KBM-7 (cell line): ENCODE results near the gene PSMD11.
A peak's percentile ranks its signal among the peaks of the same experiment; 100 is the strongest.

Experiments
- DNase-seq: peaks from one replicate; pipeline ENCODE4 v3.0.0-alpha.2; 2015
- in situ Hi-C: fragments of 300-500 bp; cut with MboI; formaldehyde crosslinking; loops from 2 replicates; pipeline ENCODE4 v1.14.3; 2020; ENCODE audit warnings: low sequenced_read_pairs, low pct_unique_long_range_greater_than_20kb, mixed read lengths

PSMD11 gene

DNA sequence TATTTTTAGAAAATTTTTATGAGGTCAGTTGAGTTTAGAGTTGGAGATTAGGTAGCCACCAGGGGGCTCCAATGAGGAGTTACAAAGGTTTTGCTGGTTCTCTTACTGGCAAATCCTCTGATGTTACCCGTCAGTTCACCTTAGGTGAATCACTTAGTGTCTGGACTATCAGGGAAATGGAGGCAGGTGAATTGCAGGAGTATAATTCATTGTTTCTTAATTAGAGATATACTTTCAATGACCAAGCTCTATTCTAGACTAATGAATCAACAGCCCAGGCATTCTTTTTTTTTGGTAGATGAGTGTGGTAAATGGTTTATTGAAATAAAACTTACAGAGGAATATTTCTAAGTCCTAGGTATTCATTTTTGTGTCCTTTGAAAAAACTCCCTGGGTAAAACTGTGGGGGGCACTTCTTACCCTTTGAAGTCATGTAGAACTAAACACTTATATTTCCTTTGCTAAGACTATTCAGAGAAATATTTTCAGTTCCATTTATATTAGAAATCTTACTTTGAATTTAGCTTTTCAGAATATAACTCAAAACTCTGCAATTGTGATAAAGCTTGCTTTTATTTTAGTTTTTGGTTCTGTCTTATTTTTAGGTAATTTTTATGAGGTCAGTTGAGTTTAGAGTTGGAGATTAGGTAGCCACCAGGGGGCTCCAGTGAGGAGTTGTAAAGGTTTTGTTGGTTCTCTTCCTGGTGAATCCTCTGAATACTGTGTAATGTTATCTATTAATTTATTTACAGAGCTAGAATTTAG, 17.7 kb downstream of the PSMD11 start:
- DNase-seq, result peak; percentile 82
- in situ Hi-C loops, result no loop called here

- DNase-seq, result no peak
- in situ Hi-C loops, result no loop called here
Measured at GRCh38 chr17:32463304-32463703, 19.0 kb downstream of the PSMD11 start.

- no peak for DNase-seq
- in situ Hi-C loops, result no loop called here
Measured at GRCh38 chr17:32464374-32464773, 20.1 kb downstream of the PSMD11 start.

DNA sequence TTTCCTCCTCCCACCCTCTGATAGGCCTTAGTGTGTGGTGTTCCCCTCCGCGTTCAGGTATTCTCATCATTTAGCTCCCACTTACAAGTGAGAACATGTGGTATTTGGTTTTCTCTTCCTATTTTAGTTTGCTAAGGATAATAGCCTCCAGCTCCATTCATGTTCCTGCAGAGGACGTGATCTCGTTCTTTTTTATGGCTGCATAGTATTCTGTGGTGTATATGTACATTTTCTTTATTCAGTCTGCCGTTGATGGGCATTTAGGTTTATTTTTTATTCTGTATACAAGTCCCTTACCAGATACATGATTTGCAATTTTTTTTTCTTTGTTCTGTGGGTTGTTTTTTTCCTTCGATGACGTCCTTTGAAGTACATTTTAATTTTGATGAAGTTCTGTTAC, 23.6 kb downstream of the PSMD11 start:
- no peak for DNase-seq
- in situ Hi-C loops, result no loop called here

- in situ Hi-C loops, result no loop called here
- no peak for DNase-seq
Measured at GRCh38 chr17:32470405-32471167, 26.3 kb downstream of the PSMD11 start.

GRCh38 chr17:32471652-32472051, 27.3 kb downstream of the PSMD11 start:
- in situ Hi-C loops, result no loop called here
- no peak for DNase-seq

- in situ Hi-C loops, result loop anchor here (25.0 kb wide), 1 partner anchor 287 kb away; no protein-coding TSS in a partner anchor
- no peak for DNase-seq
Measured at GRCh38 chr17:32475258-32475657, 30.9 kb downstream of the PSMD11 start.

DNA sequence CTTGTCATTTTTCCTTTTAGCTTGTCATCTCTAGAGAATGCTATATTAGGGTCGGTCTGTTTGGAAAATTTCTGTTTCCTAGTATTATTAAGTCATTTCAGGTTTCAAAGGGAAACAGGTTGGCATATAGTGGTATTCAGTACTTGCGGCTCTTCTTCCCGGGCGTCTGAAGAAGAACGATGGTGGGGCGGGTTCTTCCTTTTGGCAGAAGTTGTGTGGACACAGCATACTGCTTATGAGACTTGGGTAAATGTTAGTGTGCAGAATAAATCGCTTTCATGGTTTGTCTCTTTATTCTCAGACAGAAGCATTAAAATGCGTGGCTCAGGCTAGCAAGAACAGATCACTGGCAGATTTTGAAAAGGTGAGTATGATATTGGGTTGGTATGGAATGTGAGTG, 32.9 kb downstream of the PSMD11 start:
- in situ Hi-C loops, result loop anchor here (25.0 kb wide), 1 partner anchor 285 kb away; no protein-coding TSS in a partner anchor
- DNase-seq, result no peak

DNA sequence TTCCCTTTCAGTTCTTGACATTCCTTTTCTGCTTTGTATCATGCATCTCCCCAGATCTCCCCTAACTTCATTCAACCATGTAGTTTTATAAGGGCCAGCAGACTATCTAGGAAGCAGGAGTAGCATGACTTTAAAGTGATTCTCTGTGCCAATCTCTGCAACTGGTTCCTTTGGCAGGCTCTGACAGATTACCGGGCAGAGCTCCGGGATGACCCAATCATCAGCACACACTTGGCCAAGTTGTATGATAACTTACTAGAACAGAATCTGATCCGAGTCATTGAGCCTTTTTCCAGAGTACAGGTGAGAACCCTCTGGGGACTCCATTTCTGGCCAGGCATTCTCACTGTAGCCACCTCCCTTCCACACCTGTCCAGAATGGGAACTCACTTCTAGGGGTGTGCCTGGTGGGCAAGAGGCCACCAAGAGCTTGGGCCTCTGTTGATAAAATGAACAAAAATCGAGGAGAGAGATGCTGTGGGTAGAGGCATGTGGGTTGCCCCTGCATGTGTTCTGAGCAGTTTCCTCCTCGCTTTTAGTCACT, 34.8 kb downstream of the PSMD11 start:
- in situ Hi-C loops, result loop anchor here (25.0 kb wide), 1 partner anchor 283 kb away; no protein-coding TSS in a partner anchor
- DNase-seq, result no peak

DNA sequence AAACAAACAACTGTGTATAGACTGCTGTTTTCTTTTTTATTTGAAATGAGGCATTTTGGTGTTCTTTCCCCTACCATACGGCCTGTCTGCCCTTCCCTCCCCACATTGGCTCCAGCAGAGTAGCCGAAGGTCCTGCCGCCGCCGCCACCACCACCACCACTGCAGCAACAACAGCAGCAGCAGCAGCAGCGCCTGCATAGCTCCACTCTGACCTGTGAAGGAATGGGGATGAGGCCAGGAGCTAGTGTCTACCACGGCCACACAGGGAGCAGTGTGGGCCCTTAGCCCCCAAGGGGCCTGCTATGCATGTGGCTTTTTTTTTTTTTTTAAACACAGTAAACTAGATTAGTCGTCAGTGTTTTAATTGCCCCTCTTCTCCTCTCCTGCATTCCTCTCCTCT, 36.9 kb downstream of the PSMD11 start:
- no peak for DNase-seq
- in situ Hi-C loops, result loop anchor here (25.0 kb wide), 1 partner anchor 281 kb away; no protein-coding TSS in a partner anchor

GRCh38 chr17:32482568-32483320, 38.4 kb downstream of the PSMD11 start:
- in situ Hi-C loops, result loop anchor here (25.0 kb wide), 1 partner anchor 280 kb away; no protein-coding TSS in a partner anchor

DNA sequence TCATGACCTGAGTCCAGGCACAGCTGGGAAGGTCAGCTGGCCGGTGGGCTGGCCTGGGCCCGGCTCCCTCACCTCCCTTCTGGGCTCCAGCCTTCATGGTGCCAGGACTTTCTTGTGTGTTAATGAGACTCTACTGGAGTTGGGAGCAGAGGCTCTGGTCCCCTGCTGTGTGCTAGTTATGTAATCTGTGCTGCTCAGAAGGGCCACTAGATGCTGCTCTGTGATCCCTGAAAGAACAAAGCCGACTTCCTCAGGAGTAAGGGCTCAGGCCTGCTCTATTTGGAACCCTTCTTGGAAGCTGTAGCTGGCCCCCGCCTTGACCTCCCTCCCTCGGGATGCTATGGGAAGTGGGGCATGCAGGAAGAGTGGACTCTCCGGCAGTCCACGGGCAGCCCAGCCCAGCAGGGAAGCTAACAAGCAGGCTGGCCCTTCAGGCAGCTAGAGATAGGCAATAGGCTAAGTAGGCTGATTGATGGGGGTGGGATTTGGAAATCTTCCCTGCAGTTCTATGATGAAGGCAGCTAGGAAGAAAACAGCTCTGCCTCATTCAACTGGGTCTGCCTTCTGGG, 39.2 kb downstream of the PSMD11 start:
- in situ Hi-C loops, result loop anchor here (25.0 kb wide), 1 partner anchor 279 kb away; no protein-coding TSS in a partner anchor
- DNase-seq, result peak; percentile 68

More at GRCh38 chr17:32482568-32483320, 38.4 kb downstream of the PSMD11 start:
- DNase-seq, result no peak

DNA sequence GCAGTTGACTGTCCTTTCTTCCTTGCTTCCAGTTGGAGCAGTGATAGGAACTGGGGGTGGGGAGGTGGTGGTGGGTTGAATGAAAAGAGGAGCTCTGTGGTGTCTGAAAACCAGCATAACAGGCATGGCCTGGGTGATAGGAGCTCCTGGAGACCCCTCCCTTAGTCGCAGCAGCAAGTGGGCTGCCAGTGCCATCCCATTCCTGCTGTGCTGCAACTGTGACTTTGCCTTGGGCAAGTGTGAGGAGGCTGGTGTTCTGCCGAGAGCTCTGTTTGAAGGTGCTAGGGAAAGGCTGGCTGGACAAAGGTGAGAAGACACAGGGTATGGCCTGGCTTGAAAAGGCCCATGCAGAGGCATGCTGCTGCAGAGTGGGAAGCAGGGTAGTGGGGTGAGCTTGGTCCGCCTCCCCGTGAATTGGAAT, 39.7 kb downstream of the PSMD11 start:
- in situ Hi-C loops, result loop anchor here (25.0 kb wide), 1 partner anchor 278 kb away; no protein-coding TSS in a partner anchor

DNA sequence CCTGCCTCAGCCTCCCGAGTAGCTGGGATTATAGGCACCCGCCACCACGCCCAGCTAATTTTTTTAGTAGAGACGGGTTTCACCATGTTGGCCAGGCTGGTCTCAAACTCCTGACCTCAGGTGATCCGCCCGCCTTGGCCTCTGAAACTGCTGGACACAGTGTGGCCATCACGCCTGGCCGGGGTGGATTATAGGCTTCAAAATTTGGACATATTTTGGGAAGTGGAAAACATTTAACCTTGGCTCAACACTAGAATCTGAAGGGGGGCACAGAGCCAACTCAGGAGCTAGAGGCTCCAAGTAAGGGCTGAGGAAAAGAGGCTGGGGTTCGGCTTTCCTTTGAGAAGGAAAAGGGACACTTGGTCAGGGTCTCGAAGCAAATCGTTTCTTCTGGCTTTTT, 40.3 kb downstream of the PSMD11 start:
- in situ Hi-C loops, result loop anchor here (25.0 kb wide), 1 partner anchor 278 kb away; no protein-coding TSS in a partner anchor
- no peak for DNase-seq

More for the DNA sequence above, 39.7 kb downstream of the PSMD11 start:
- DNase-seq, result no peak

GRCh38 chr17:32485261-32486110, 41.2 kb downstream of the PSMD11 start:
- in situ Hi-C loops, result loop anchor here (25.0 kb wide), 1 partner anchor 277 kb away; no protein-coding TSS in a partner anchor
- no peak for DNase-seq

GRCh38 chr17:32486111-32486700, 41.9 kb downstream of the PSMD11 start:
- in situ Hi-C loops, result loop anchor here (25.0 kb wide), 1 partner anchor 276 kb away; no protein-coding TSS in a partner anchor
- peak; percentile 62 for DNase-seq
